AG04449 (cell line): ENCODE measurements around the gene RCBTB2.

Experiments
- CTCF ChIA-PET: fragments of 350-600 bp; formaldehyde crosslinking; extraction: SDS; loops from one replicate; lab custom pipeline; 2021; ENCODE audit warnings: antibody characterized with exemption; lab: Yijun Ruan, JAX
- POLR2A ChIA-PET: fragments of 400-600, 350-600 bp; formaldehyde crosslinking; extraction: SDS; loops from one replicate; lab custom pipeline; 2020; ENCODE audit warnings: antibody characterized with exemption, inconsistent platforms; lab: Yijun Ruan, JAX
- DNase-seq: peaks from one replicate; pipeline ENCODE4 v3.0.0-alpha.2; 2010; ENCODE audit warnings: low read depth, low spot score
- H3K4me3 ChIP-seq: 2 replicates; pipeline ENCODE4 v1.5.1; 2011; ENCODE audit warnings: low read depth, mild to moderate bottlenecking, control low read depth, low read length
- TF ChIP-seq, protein P1 (sequence below): IDR thresholded peaks from one replicate; pipeline ENCODE4 v1.5.1; 2011; ENCODE audit warnings: mild to moderate bottlenecking, moderate library complexity, low read length, control low read depth, inconsistent platforms; ENCODE audit not compliant: insufficient read depth; ENCODE audit errors: missing control alignments

Gene RCBTB2

DNA sequence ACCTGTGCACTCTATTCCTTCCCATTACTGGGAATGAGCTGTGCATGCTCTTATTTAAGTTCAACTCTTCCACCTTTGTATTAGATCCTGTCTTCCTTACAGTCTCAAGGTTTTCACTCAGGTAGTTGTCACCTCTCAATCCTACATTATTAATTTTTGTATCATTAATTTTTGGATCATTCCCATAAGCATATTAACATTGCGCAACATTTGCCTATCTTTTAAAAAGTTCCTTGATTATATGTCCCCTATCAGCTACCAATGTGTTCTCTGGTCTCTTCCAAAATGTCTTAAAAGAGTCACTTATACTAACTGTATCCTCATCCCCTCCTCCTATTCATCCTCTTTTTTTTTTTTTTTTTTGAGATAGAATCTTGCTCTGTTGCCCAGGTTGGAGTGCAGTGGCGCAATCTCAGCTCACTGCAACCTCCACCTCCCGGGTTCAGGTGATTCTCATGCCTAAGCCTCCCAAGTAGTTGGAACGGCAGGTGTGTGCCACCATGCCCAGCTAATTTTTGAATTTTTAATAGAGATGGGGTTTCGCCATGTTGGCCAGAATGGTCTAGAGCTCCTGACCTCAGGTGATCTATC is 2.1 kb upstream of the RCBTB2 start:
- no peak for DNase-seq
- ChIA-PET CTCF (no interaction called here), POLR2A (interaction anchor here (0.6 kb wide), 1 partner anchor 36 kb away, joined by 4 read pairs; no protein-coding TSS in a partner anchor)
- H3K4me3 ChIP-seq: no peak overlapping the region
- TF ChIP-seq, protein P1, sequence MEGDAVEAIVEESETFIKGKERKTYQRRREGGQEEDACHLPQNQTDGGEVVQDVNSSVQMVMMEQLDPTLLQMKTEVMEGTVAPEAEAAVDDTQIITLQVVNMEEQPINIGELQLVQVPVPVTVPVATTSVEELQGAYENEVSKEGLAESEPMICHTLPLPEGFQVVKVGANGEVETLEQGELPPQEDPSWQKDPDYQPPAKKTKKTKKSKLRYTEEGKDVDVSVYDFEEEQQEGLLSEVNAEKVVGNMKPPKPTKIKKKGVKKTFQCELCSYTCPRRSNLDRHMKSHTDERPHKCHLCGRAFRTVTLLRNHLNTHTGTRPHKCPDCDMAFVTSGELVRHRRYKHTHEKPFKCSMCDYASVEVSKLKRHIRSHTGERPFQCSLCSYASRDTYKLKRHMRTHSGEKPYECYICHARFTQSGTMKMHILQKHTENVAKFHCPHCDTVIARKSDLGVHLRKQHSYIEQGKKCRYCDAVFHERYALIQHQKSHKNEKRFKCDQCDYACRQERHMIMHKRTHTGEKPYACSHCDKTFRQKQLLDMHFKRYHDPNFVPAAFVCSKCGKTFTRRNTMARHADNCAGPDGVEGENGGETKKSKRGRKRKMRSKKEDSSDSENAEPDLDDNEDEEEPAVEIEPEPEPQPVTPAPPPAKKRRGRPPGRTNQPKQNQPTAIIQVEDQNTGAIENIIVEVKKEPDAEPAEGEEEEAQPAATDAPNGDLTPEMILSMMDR: no peak

DNA sequence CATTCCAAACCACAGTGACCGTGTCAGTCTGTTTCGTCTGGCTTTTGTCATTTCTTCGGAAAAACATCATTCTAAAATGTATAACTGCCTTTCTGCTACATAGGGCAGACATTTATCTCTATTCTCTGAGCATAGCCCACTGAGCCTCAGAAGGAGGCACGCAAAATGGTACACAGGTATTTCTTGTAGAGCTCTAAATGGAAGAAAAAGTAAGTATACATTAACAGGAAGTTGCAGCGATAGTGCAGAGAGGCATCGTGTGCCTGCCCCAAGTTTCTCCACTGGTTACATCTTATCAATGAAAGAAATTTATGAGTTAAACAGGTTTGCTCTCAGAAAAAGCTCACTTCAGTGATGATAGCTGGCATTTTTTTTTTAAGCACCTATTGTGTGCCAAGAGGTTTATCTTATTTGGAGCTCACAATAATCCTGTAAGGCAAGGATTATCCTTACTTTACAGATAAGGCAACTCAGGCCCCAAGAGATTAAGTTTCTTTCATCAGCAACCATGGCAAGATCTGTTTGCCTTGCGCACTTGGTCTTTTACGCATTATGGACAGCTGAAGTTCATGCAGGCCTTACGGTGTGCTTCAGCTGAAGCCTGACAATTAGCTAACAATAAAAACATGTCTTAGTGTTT is 1.2 kb upstream of the RCBTB2 start:
- H3K4me3 ChIP-seq: no peak overlapping the region
- ChIA-PET CTCF (interaction anchor here (1.3 to 1.4 kb wide), 2 partner anchors 16 to 235 kb away, joined by 3 to 4 read pairs; no protein-coding TSS in a partner anchor), POLR2A (interaction anchor here (1.0 kb wide), 1 partner anchor 113 kb away, joined by 3 read pairs; no protein-coding TSS in a partner anchor)
- no peak for DNase-seq
- TF ChIP-seq, protein P1: no peak

DNA sequence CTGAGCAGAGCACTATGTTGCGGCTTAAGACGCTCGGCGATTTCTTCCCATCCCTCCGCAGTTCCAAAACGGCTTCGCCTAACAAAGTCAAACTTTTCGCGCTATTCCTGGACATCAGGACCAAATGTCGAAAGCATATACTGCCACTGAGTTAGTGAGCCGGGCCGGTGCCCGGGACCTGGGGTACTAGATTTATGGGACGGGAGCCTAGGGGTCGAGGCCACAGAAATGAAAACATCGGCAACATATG is 699 bp downstream of the RCBTB2 start:
- peak overlapping the region; percentile 77 for H3K4me3 ChIP-seq
- CTCF ChIA-PET: interaction anchor here (1.0 to 1.5 kb wide), 2 partner anchors 19 to 197 kb away, joined by 3 to 4 read pairs; no protein-coding TSS in a partner anchor
- DNase-seq: no peak

DNA sequence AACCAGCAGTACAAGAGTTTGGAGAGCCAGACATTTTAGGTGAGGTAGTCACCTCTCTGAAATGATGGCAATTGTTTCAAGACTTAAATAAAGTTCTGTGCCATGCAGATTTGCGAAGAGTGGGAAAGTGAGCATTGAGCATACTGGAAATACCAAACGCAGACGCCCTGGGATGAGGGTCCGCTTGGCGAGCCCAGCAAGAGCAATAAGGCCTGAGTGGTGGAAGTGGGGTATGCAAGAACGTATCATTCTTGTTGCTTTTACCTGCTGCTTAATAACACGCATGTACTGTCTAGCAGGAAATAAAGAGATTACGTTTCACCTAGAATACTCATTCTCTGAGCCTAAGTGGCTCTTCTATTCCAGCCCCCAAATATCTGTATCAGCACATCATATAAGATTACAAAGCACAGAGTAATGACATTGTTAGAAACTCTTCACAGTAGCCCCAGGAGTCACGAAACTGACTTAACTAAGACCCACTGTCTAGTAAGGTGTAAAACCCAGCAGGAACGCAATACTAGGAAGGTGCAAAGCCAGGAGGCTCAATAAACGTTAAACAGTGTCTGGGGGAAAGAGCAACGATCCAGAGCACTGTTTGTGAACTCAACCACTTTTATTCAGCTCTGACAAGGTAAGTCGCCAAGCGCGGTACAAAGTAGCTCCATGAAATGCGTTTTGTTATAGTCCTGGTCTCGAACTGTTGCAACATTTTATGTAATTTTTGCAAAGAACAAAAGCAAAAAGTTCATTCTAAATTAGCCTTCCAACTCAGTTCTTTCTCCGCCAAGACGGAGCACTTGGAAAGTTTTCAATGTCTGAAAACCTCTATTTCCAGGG is 1.2 kb downstream of the RCBTB2 start:
- CTCF ChIA-PET: interaction anchor here (1.0 to 1.5 kb wide), 2 partner anchors 18 to 196 kb away, joined by 3 to 4 read pairs; no protein-coding TSS in a partner anchor
- peak overlapping the region; percentile 77 for H3K4me3 ChIP-seq
- DNase-seq: no peak
- TF ChIP-seq, protein P1: no peak
- POLR2A ChIA-PET: interaction anchor here (0.9 kb wide), 1 partner anchor 238 kb away, joined by 4 read pairs; no protein-coding TSS in a partner anchor

More for the DNA sequence above, 699 bp downstream of the RCBTB2 start:
- POLR2A ChIA-PET: interaction anchor here (0.6 to 1.0 kb wide), 6 partner anchors 11 to 286 kb away, joined by 3 to 8 read pairs (median 4); no protein-coding TSS in a partner anchor
- TF ChIP-seq, protein P1: no peak

DNA sequence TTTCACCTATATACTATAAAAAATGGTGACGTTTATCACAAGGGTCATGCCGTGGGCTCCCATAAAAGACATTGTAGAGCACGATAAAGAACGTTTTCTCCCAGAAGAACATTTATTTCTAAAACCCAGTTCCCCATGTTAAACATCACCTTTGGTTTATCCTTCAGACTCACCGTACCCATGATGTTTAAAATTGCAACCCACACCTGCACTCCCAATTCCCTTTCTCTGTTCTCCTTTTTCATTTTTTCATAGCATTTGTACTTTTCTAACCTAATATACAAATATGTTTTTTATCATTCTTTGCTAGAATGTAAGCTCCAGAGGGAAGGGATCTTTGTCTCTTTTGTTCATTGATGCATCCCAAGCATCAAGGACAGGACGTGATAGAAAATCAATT is 2.0 kb downstream of the RCBTB2 start:
- ChIA-PET CTCF (no interaction called here), POLR2A (no interaction called here)
- DNase-seq: no peak
- TF ChIP-seq, protein P1: no peak
- H3K4me3 ChIP-seq: no peak overlapping the region
